ENCODE data around the gene CFAP61.

CFAP61 gene

DNA sequence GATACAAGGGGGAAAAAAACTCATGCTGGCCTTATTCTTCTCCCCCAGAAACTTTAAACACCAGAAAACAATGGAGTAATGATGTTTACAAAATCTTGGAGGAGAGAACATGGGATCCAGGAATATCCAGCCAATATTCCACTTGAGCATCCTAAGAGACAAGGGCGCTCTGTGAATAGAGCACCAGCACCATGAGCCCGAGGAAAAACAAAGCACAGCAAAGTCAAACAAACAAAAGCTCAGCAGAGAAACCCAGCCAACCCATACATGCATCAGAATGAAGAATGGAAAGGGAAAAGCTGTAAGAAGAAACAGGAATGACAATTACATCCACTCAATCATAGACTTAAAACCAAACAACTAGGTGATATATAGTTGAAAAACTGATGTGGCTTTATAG lies 39.8 kb upstream of the CFAP61 start:
- TF ChIP-seq, protein P1, sequence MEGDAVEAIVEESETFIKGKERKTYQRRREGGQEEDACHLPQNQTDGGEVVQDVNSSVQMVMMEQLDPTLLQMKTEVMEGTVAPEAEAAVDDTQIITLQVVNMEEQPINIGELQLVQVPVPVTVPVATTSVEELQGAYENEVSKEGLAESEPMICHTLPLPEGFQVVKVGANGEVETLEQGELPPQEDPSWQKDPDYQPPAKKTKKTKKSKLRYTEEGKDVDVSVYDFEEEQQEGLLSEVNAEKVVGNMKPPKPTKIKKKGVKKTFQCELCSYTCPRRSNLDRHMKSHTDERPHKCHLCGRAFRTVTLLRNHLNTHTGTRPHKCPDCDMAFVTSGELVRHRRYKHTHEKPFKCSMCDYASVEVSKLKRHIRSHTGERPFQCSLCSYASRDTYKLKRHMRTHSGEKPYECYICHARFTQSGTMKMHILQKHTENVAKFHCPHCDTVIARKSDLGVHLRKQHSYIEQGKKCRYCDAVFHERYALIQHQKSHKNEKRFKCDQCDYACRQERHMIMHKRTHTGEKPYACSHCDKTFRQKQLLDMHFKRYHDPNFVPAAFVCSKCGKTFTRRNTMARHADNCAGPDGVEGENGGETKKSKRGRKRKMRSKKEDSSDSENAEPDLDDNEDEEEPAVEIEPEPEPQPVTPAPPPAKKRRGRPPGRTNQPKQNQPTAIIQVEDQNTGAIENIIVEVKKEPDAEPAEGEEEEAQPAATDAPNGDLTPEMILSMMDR (conservative IDR thresholded peaks at IDR 0.05; ENCODE audit: low read depth, low read length), result no peak
- no peak for DNase-seq (ENCODE audit: low read depth)
- H3K4me3 ChIP-seq (ENCODE audit: low read depth, low read length), result no peak overlapping the region

DNA sequence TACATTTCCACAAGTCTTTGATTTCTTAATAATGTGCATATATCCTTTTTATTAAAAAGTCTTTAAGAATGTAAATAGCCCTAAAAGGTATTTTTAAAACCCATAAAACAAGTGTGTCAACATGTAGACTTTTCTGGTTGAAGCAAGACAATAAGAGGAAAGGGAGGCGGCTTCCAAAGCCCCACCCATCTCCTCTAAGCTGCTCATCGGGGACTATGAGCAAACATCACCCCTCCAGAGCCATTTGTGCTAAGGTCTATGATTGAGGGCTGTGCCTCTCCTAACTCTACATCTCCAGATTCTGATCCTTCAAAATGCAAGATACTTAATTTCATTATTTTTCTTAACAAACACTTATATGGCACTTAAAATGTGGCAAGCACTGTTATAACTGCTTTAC lies 37.7 kb upstream of the CFAP61 start:
- TF ChIP-seq, protein P1 (conservative IDR thresholded peaks at IDR 0.05; ENCODE audit: low read depth, low read length), result no peak
- H3K4me3 ChIP-seq (ENCODE audit: low read depth, low read length), result no peak overlapping the region
- no peak for DNase-seq (ENCODE audit: low read depth)

DNA sequence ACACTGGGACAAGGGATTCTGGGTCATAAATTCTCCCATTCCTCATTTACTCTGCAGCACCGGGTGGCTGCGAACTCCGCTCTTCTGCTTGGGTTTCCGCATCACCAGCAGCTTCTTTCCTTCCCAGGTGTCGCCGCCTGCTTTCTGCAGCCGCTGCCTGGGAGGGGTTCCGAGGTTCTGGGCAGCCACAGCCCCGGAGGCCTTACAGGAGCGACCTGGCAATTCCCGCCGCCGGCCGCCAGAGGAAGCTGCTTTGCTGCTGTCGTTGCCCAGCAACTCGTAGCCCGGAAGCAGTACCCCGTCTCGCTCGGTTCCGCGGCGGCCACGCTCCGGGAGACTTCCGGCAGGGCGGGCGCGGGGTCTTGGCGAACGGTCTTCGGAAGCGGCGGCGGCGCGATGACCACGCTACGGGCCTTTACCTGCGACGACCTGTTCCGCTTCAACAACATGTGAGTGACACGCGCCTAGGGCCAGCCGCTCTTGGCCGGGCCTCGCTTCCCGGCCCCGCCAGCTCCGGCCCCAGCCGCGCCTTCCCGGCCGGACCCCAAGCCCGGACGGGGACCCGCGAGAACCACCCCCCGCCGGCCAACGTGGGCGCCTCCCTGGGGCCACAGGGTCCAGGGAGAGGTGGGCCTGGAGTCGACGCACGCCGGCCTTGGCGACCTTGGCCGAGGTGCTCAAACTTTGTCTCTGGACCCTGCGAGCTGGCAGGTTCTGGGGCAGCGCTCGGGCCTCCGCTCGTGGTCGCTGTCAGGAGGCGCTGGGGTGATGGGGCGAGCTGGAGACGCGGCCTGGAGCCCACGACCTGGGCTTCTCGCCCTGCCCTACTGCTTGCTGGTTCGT lies 35.1 kb upstream of the CFAP61 start, which contains the start of gene NAA20:
NAA20 (plus strand) TSS at position 362 of the 843 bp plus-strand sequence; CDS start at position 397, 35 bp downstream.
- H3K4me3 ChIP-seq (ENCODE audit: low read depth, low read length), result peak within 1 kb of the TSS; percentile 94
- peak; percentile 95 for DNase-seq (ENCODE audit: low read depth)
- TF ChIP-seq, protein P1 (conservative IDR thresholded peaks at IDR 0.05; ENCODE audit: low read depth, low read length), result peak; percentile 77

DNA sequence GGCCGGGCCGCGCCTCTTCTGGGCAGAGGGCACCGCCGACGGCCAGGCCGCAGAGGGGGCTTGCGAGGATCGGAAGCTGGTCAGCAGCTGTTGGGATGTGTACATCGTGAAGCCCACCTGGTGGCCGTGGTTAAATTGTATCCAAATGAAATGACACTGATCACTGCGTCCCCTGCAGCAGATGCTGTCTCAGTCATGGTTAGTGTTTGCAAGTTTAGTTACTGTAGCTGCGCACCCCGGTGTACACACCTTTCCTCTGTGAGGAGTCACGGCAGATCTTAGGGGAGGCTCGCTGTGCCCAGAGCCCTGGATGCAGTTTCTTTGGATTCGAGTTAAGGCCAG lies 34.5 kb upstream of the CFAP61 start:
- no peak for DNase-seq (ENCODE audit: low read depth)
- TF ChIP-seq, protein P1 (conservative IDR thresholded peaks at IDR 0.05; ENCODE audit: low read depth, low read length), result peak; percentile 5
- H3K4me3 ChIP-seq (ENCODE audit: low read depth, low read length), result peak overlapping the region; percentile 94

DNA sequence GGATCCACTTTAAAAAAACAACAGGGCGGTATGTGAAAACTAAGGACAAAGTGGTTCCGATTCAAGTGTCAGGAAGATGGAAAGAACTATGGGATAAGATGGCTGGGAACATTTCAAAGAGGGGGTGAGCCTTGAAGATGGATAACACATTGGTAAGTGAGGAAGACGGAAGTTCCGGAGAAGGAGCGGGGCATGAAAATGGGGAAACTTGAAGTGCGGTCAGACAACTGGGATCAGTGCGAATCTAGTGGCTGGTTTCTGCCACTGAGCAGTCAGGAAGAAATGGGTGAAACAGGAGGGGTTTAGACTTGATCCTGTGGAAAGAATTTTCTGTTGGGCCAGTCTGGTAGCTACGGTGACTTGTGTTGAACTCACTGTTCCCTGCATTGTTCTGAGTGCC lies 34.0 kb upstream of the CFAP61 start:
- no peak for DNase-seq (ENCODE audit: low read depth)
- peak overlapping the region; percentile 7 for H3K4me3 ChIP-seq (ENCODE audit: low read depth, low read length)
- TF ChIP-seq, protein P1 (conservative IDR thresholded peaks at IDR 0.05; ENCODE audit: low read depth, low read length), result no peak

DNA sequence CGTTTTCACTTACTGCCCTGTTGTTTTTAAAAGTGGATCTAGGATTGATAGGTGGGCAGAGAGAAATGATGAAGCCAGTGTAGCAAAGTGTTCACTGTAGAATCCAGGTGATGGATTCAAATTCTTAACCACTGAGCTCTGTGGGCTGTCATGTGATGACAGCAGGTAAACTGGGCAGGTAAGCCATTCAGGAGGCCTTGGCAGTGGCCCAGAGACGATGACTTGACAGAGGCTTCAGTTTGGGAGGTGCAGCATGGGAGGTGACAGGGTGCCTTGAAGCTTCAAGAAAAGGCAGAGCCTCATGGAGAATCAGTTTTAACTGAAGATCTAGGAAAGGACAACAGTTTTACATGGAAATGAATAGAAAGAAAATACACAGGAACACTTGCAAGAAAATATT lies 33.2 kb upstream of the CFAP61 start:
- TF ChIP-seq, protein P1 (conservative IDR thresholded peaks at IDR 0.05; ENCODE audit: low read depth, low read length), result no peak
- no peak overlapping the region for H3K4me3 ChIP-seq (ENCODE audit: low read depth, low read length)
- no peak for DNase-seq (ENCODE audit: low read depth)

DNA sequence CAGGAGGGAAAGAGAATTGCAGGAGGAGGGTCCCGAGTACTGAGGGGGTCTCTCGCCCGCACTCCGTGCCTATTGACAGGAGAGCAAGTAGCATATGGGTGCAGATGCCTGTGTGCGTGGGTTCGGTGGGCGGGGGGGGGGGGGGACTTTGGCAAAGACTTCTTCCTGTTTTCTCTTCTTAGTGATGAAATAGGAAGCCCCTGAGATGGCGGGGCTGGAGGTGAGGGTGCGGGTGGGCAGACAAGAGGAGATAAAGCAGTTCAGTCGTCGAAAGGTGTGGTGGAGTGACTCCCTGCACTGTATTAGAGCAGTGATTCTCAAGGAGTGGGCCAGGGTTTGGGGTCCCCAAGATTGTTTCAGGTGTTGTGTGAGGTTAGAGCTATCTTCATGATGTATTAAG lies 31.4 kb upstream of the CFAP61 start:
- no peak for DNase-seq (ENCODE audit: low read depth)
- TF ChIP-seq, protein P1 (conservative IDR thresholded peaks at IDR 0.05; ENCODE audit: low read depth, low read length), result no peak
- no peak overlapping the region for H3K4me3 ChIP-seq (ENCODE audit: low read depth, low read length)

All from choroid plexus epithelial cell (primary cell).